ENCODE data around the gene OR5A1.
"Not testable (repeated sequence)": the region's sequence is repeated elsewhere in the genome, so short reads cannot be mapped to it uniquely, and the experiment has no call there.

Gene OR5A1

GRCh38 chr11:59436169-59436568, at the start of gene OR5A1:
OR5A1 (plus strand) TSS chr11:59436469; CDS start chr11:59443169, 6,700 bp downstream.
- no peak for DNase-seq (ENCODE audit: low read depth)

GRCh38 chr11:59394186-59394585, 42.1 kb upstream of the OR5A1 start:
- no peak for DNase-seq (ENCODE audit: low read depth)

GRCh38 chr11:59400461-59401261, 35.6 kb upstream of the OR5A1 start:
- no peak for DNase-seq (ENCODE audit: low read depth)

- DNase-seq (ENCODE audit: low read depth): no peak
Observed at GRCh38 chr11:59401262-59401552, 35.1 kb upstream of the OR5A1 start.

GRCh38 chr11:59403546-59403945, 32.7 kb upstream of the OR5A1 start:
- no peak for DNase-seq (ENCODE audit: low read depth)

GRCh38 chr11:59413646-59414045, 22.6 kb upstream of the OR5A1 start:
- DNase-seq (ENCODE audit: low read depth): no peak

GRCh38 chr11:59415111-59415510, 21.2 kb upstream of the OR5A1 start:
- no peak for DNase-seq (ENCODE audit: low read depth)

GRCh38 chr11:59416613-59417012, 19.7 kb upstream of the OR5A1 start:
- no peak for DNase-seq (ENCODE audit: low read depth)

- DNase-seq (ENCODE audit: low read depth): no peak
Observed at GRCh38 chr11:59417023-59417422, 19.2 kb upstream of the OR5A1 start.

GRCh38 chr11:59418156-59418555, 18.1 kb upstream of the OR5A1 start:
- no peak for DNase-seq (ENCODE audit: low read depth)

- no peak for DNase-seq (ENCODE audit: low read depth)
Observed at GRCh38 chr11:59423835-59424234, 12.4 kb upstream of the OR5A1 start.

GRCh38 chr11:59425131-59425530, 11.1 kb upstream of the OR5A1 start:
- DNase-seq (ENCODE audit: low read depth): no peak

GRCh38 chr11:59426361-59427067, 9.8 kb upstream of the OR5A1 start, which contains the start of gene OR5A2:
OR5A2 (minus strand) TSS chr11:59426413; CDS start chr11:59422953, 3,460 bp downstream.
- no peak for DNase-seq (ENCODE audit: low read depth)

- DNase-seq (ENCODE audit: low read depth): no peak
Observed at GRCh38 chr11:59427068-59427382, 9.2 kb upstream of the OR5A1 start.

GRCh38 chr11:59429924-59430516, 6.2 kb upstream of the OR5A1 start:
- peak; percentile 39 for DNase-seq (ENCODE audit: low read depth)

- no peak for DNase-seq (ENCODE audit: low read depth)
Observed at GRCh38 chr11:59437770-59438169, 1.5 kb downstream of the OR5A1 start.

GRCh38 chr11:59445624-59446023, 9.4 kb downstream of the OR5A1 start:
- not testable (repeated sequence) for DNase-seq (ENCODE audit: low read depth)

- DNase-seq (ENCODE audit: low read depth): no peak
Observed at GRCh38 chr11:59448484-59448883, 12.2 kb downstream of the OR5A1 start.

- DNase-seq (ENCODE audit: low read depth): no peak
Observed at GRCh38 chr11:59456661-59457060, 20.4 kb downstream of the OR5A1 start, which contains the start of gene OR4D6. OR4D6 (plus strand) TSS chr11:59456961; CDS start chr11:59456961, 0 bp downstream.

GRCh38 chr11:59459916-59460315, 23.6 kb downstream of the OR5A1 start:
- DNase-seq (ENCODE audit: low read depth): no peak

- DNase-seq (ENCODE audit: low read depth): no peak
Observed at GRCh38 chr11:59463190-59463641, 26.9 kb downstream of the OR5A1 start.

GRCh38 chr11:59473015-59473414, 36.7 kb downstream of the OR5A1 start, which contains the start of gene OR4D10:
OR4D10 (plus strand) TSS chr11:59473315; CDS start chr11:59477430, 4,115 bp downstream.
- no peak for DNase-seq (ENCODE audit: low read depth)

GRCh38 chr11:59475176-59475575, 38.9 kb downstream of the OR5A1 start:
- DNase-seq (ENCODE audit: low read depth): no peak
